Endodermal cell (in vitro differentiated cells): ENCODE data around the gene HOXA5. TPM values are rescaled to one million over a fixed set of nuclear protein-coding genes. Genes with fewer than 3 reads are reported as not detected.

Experiments
- DNase-seq: peaks from one replicate; pipeline ENCODE4 v3.0.0-alpha.2; 2017
- H3K27ac ChIP-seq: 2 replicates; pipeline ENCODE4 v1.5.1; 2013; ENCODE audit warnings: mild to moderate bottlenecking, low read depth, low read length, moderate library complexity
- H3K27me3 ChIP-seq: 2 replicates; pipeline ENCODE4 v1.6.1; 2013; ENCODE audit warnings: mild to moderate bottlenecking, low read length, moderate library complexity; ENCODE audit not compliant: insufficient read depth, control insufficient read depth, poor library complexity, severe bottlenecking
- H3K36me3 ChIP-seq: 2 replicates; pipeline ENCODE4 v1.7.0; 2013; ENCODE audit warnings: mild to moderate bottlenecking, low read length, moderate library complexity; ENCODE audit not compliant: control insufficient read depth, insufficient read depth
- H3K4me1 ChIP-seq: one replicate; pipeline ENCODE4 v1.7.0; 2013; ENCODE audit warnings: low read length; ENCODE audit not compliant: control insufficient read depth, insufficient read depth
- H3K4me3 ChIP-seq: 2 replicates; pipeline ENCODE4 v1.5.1; 2013; ENCODE audit warnings: mild to moderate bottlenecking, low read length, moderate library complexity
- H3K9ac ChIP-seq: 2 replicates; pipeline ENCODE4 v1.6.1; 2013; ENCODE audit warnings: mild to moderate bottlenecking, low read length, moderate library complexity; ENCODE audit not compliant: poor library complexity, severe bottlenecking; ENCODE audit errors: extremely low read depth
- H3K9me3 ChIP-seq: 2 replicates; pipeline ENCODE4 v1.6.1; 2013; ENCODE audit warnings: mild to moderate bottlenecking, low read length, moderate library complexity; ENCODE audit not compliant: control insufficient read depth
- H3K27ac Mint-ChIP-seq: 2 replicates; pipeline ENCODE4 v1.8.0; 2020; ENCODE audit warnings: mixed read lengths
- H3K27me3 Mint-ChIP-seq: 2 replicates; pipeline ENCODE4 v1.8.0; 2021; ENCODE audit warnings: mild to moderate bottlenecking, mixed read lengths; ENCODE audit not compliant: insufficient read depth
- H3K36me3 Mint-ChIP-seq: 2 replicates; pipeline ENCODE4 v1.8.0; 2020; ENCODE audit warnings: low read depth, mixed read lengths
- H3K4me1 Mint-ChIP-seq: 2 replicates; pipeline ENCODE4 v1.8.0; 2020; ENCODE audit warnings: mixed read lengths
- H3K4me3 Mint-ChIP-seq: 2 replicates; pipeline ENCODE4 v1.8.0; 2020; ENCODE audit warnings: mild to moderate bottlenecking, moderate library complexity, mixed read lengths
- H3K9me3 Mint-ChIP-seq: 2 replicates; pipeline ENCODE4 v1.8.0; 2020; ENCODE audit warnings: mild to moderate bottlenecking, mixed read lengths
- WGBS, 2 experiments: methylation state at CpG; one replicate each; pipeline versions ENCODE4 v1.1.5 to v1.1.7; 2013; ENCODE audit warnings: missing lambda C conversion rate in 2 of 2, mixed read lengths in 1 of 2; ENCODE audit not compliant: insufficient coverage in 1 of 2, insufficient read length in 1 of 2; 5-methylcytosine and 5-hydroxymethylcytosine counted together
- total RNA-seq, 2 donors: library from RNA; stranded (reverse); fragmentation: NEBNext Ultra II Directional in 1 of 2; extraction: Animal tissue kit (Norgen Biotek cat#: 25700) in 1 of 2; gene quantifications; 2 replicates in 1 of 2; 3 replicates in 1 of 2; pipeline ENCODE4 v1.2.1, GENCODE V29; 2021
- TF ChIP-seq, protein P1 (sequence below): fragments of 200-600 bp; sonication (generic); conservative IDR thresholded peaks from 2 replicates; pipeline ENCODE4 v1.5.0; 2021; ENCODE audit warnings: antibody characterized with exemption, mild to moderate bottlenecking

The HOXA5 gene
- total RNA-seq, 2 donors from 2014 or later = not detected

DNA sequence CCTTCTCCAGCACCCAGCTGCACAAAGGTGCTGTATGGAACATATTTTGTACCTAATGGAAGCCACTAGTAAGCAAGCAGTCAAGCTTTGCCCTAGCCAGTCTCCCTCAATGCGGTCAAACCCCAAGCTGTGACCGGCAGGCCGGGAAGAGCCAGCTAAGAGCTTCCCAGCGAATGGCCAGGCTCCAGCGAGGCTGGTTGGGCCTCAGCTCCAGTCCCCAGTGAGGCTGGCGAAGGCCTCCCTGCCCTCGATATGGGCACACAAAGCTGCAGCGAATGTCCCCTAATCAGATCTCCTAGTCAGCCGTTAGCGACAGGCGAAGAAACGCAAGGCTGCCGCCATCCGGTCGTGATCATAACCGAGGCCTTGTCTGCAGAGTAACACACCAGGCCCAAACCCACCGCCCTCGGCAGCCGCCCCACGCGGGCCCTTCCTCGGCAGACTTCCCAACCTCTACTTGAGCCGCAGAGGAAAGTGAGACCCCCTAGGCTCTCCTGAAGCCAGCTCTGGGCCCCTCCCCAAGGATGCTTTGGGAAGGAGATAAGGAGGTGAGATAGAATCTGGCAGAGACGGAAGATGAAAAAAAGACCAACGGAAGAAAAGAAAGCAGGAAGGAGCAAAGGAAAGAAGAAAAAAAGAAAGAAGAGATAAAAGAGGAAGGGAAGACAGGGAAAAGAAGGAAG is 24.9 kb upstream of the HOXA5 start:
- no peak overlapping the region for H3K4me3 ChIP-seq
- H3K27ac Mint-ChIP-seq = no peak overlapping the region
- peaks cover 5% of the 10 kb centered on the region for H3K9me3 ChIP-seq
- no peak overlapping the region for H3K27ac ChIP-seq
- H3K9me3 Mint-ChIP-seq = peaks cover 8% of the 10 kb centered on the region
- H3K36me3 Mint-ChIP-seq = no peaks in the 10 kb centered on the region
- TF ChIP-seq, protein P1, sequence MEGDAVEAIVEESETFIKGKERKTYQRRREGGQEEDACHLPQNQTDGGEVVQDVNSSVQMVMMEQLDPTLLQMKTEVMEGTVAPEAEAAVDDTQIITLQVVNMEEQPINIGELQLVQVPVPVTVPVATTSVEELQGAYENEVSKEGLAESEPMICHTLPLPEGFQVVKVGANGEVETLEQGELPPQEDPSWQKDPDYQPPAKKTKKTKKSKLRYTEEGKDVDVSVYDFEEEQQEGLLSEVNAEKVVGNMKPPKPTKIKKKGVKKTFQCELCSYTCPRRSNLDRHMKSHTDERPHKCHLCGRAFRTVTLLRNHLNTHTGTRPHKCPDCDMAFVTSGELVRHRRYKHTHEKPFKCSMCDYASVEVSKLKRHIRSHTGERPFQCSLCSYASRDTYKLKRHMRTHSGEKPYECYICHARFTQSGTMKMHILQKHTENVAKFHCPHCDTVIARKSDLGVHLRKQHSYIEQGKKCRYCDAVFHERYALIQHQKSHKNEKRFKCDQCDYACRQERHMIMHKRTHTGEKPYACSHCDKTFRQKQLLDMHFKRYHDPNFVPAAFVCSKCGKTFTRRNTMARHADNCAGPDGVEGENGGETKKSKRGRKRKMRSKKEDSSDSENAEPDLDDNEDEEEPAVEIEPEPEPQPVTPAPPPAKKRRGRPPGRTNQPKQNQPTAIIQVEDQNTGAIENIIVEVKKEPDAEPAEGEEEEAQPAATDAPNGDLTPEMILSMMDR = peak; percentile 22
- no peak overlapping the region for H3K4me3 Mint-ChIP-seq
- no peaks in the 10 kb centered on the region for H3K4me1 ChIP-seq
- H3K9ac ChIP-seq = no peak overlapping the region
- H3K4me1 Mint-ChIP-seq = no peaks in the 10 kb centered on the region
- peaks cover 100% of the 10 kb centered on the region for H3K27me3 ChIP-seq
- DNase-seq = peak; percentile 75
- WGBS, 2 experiments = 12 to 13% methylated on average over 16 to 25 of the region's 25 CpGs
- H3K27me3 Mint-ChIP-seq = peaks cover 99% of the 10 kb centered on the region
- H3K36me3 ChIP-seq = no peaks in the 10 kb centered on the region

DNA sequence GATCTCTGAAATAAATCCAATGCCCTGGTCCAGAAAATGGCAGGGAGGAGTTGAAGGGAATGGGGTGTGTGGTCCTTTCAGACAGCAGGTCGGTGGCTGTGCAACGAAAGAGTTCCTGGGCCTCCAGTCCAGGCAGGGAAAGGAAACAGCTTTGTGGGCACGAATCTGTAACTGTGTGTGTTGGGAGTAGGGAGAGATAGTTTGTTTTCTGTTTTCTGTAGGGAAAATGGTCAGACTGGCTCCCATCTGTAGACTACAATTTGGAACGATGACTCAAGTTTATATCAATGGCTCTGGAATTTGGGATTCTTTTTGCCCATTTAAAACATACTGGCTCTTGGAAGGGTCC is 24.4 kb upstream of the HOXA5 start:
- Mint-ChIP-seq H3K36me3 (no peaks in the 10 kb centered on the region), H3K4me3 (no peak overlapping the region), H3K9me3 (peaks cover 8% of the 10 kb centered on the region), H3K27me3 (peaks cover 100% of the 10 kb centered on the region), H3K4me1 (no peaks in the 10 kb centered on the region), H3K27ac (no peak overlapping the region)
- peaks cover 100% of the 10 kb centered on the region for H3K27me3 ChIP-seq
- no peak overlapping the region for H3K4me3 ChIP-seq
- TF ChIP-seq, protein P1 = no peak
- H3K27ac ChIP-seq = no peak overlapping the region
- peaks cover 5% of the 10 kb centered on the region for H3K9me3 ChIP-seq
- H3K36me3 ChIP-seq = no peaks in the 10 kb centered on the region
- H3K4me1 ChIP-seq = no peaks in the 10 kb centered on the region
- DNase-seq = no peak
- no peak overlapping the region for H3K9ac ChIP-seq
- 21 to 38% methylated on average over 2 to 4 of the region's 4 CpGs for WGBS, 2 experiments

DNA sequence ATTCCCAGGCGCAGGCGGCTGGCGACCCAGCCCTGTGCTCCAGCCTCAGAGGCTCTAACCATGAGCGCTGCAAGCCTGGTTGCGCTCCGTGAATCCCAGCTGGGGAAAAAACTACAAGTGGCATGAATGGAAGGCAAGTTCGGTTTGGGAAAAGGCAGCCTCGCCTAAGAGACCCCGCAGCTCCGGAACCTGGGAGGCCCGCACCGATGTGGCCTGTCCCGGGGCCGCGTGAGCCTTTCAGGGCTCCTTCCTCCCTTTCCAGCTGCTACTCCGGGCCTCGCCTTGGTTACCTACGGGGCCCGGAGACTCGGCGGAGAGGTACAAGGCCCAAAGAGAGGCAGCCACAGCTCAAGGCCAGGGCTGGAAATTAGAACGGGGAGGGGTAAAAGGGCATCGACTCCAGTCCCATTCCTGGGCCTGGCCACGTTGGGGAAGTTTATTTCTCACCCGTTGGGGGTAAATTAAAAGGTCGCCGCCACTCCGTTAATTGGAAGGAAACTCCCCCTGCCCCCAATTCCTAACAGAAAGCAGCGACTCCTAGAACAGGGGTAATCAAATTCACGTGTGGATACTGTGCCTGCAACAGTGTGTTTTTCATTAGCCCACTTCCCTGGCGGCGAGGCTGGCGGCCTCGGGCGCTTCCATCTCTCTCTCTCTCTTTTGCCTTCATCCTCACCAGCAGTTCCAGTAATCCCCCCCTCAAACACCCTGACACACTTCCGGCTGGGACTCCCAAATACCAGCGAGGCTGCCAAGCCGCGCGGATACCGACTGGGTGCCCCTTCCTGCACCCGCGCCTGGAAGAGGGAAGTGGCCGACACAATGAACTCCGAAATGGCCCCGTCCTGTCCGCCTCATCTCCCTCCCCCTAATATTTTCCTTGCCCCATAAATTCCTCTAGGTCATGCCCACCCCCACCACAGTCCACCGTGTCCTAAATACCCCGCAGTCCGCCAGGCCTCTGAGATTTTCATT is 23.3 kb upstream of the HOXA5 start:
- Mint-ChIP-seq H3K27ac (no peak overlapping the region), H3K27me3 (peaks cover 100% of the 10 kb centered on the region), H3K4me1 (no peaks in the 10 kb centered on the region), H3K36me3 (no peaks in the 10 kb centered on the region), H3K4me3 (no peak overlapping the region), H3K9me3 (peaks cover 8% of the 10 kb centered on the region)
- peak; percentile 64 for DNase-seq
- Histone ChIP-seq H3K27me3 (peaks cover 100% of the 10 kb centered on the region), H3K4me1 (no peaks in the 10 kb centered on the region), H3K4me3 (no peak overlapping the region), H3K9ac (no peak overlapping the region), H3K36me3 (no peaks in the 10 kb centered on the region), H3K9me3 (peaks cover 5% of the 10 kb centered on the region), H3K27ac (no peak overlapping the region)
- TF ChIP-seq, protein P1 = no peak
- 7% methylated on average over 31 to 50 of the region's 50 CpGs for WGBS, 2 experiments
